Mononuclear cell (primary cell): ENCODE data around the gene RHOBTB1. TPM values are rescaled to one million over a fixed set of nuclear protein-coding genes. Genes with fewer than 3 reads are reported as not detected.

ENCODE experiments used
- H3K27me3 ChIP-seq: 2 replicates; pipeline ENCODE4 v1.6.0; 2011; ENCODE audit warnings: low read length, control low read depth; ENCODE audit not compliant: insufficient read depth
- H3K4me1 ChIP-seq: 2 replicates; pipeline ENCODE4 v1.5.1; 2011; ENCODE audit warnings: mild to moderate bottlenecking, low read length, control low read depth; ENCODE audit not compliant: insufficient read depth
- H3K4me3 ChIP-seq: 2 replicates; pipeline ENCODE4 v1.5.1; 2011; ENCODE audit warnings: mild to moderate bottlenecking, low read length, moderate library complexity
- H3K9me3 ChIP-seq: 2 replicates; pipeline ENCODE4 v1.5.1; 2011; ENCODE audit warnings: low read depth, mild to moderate bottlenecking, control low read depth, low read length
- total RNA-seq: library from RNA; depleted of rRNA; stranded (reverse); fragments of >200 nt; gene quantifications from one replicate; pipeline ENCODE4 v1.2.3, GENCODE V29; 2012

The RHOBTB1 gene
- total RNA-seq, 1 donor = 4.1 TPM

- Histone ChIP-seq H3K9me3 (no peaks in the 10 kb centered on the region), H3K4me1 (no peaks in the 10 kb centered on the region), H3K27me3 (no peaks in the 10 kb centered on the region), H3K4me3 (no peak overlapping the region)
Measured at GRCh38 chr10:60822809-60823208, 121.2 kb downstream of the RHOBTB1 start.

GRCh38 chr10:60821656-60822055 is 122.3 kb downstream of the RHOBTB1 start:
- Histone ChIP-seq H3K27me3 (no peaks in the 10 kb centered on the region), H3K4me1 (no peaks in the 10 kb centered on the region), H3K4me3 (no peak overlapping the region), H3K9me3 (no peaks in the 10 kb centered on the region)

- H3K9me3 ChIP-seq = no peaks in the 10 kb centered on the region
- H3K4me1 ChIP-seq = no peaks in the 10 kb centered on the region
- H3K4me3 ChIP-seq = no peak overlapping the region
- H3K27me3 ChIP-seq = no peaks in the 10 kb centered on the region
Measured at GRCh38 chr10:60820093-60820754, 123.8 kb downstream of the RHOBTB1 start.

Other genes with a start within 250 kb of the RHOBTB1 start
- gene CDK1, start 165.7 kb downstream of the RHOBTB1 start, total RNA-seq = 3.4 TPM